Skin epidermis (tissue), 12 donors: ENCODE data around the gene LDB3.

Experiments
- H3K27ac ChIP-seq, 21 experiments: fragments of 200-600 bp; sonication (generic) in 11 of 21; one replicate each; pipeline ENCODE4 v1.5.0; 2020; ENCODE audit warnings: mild to moderate bottlenecking in 3 of 21, inconsistent platforms in 2 of 21, moderate library complexity in 2 of 21
- H3K4me3 ChIP-seq, 7 experiments: fragments of 200-600 bp; sonication (generic) in 2 of 7; one replicate each; pipeline ENCODE4 v1.5.0; 2020; ENCODE audit warnings: inconsistent platforms in 2 of 7, mild to moderate bottlenecking in 2 of 7, moderate library complexity in 1 of 7

The LDB3 gene

GRCh38 chr10:86650151-86650550 lies 18.2 kb upstream of the LDB3 start:
- Histone ChIP-seq H3K27ac (no peak overlapping the region), H3K4me3 (no peak overlapping the region)

GRCh38 chr10:86651021-86651471 lies 17.3 kb upstream of the LDB3 start:
- no peak overlapping the region for H3K27ac ChIP-seq
- no peak overlapping the region for H3K4me3 ChIP-seq

GRCh38 chr10:86651631-86652331 lies 16.5 kb upstream of the LDB3 start:
- H3K4me3 ChIP-seq = no peak overlapping the region
- no peak overlapping the region for H3K27ac ChIP-seq

- H3K4me3 ChIP-seq = no peak overlapping the region
- H3K27ac ChIP-seq = no peak overlapping the region
Observed at GRCh38 chr10:86652361-86653202, 15.7 kb upstream of the LDB3 start.

- H3K4me3 ChIP-seq = no peak overlapping the region
- no peak overlapping the region for H3K27ac ChIP-seq
Observed at GRCh38 chr10:86653379-86653778, 14.9 kb upstream of the LDB3 start.

GRCh38 chr10:86653987-86654386 lies 14.3 kb upstream of the LDB3 start:
- H3K4me3 ChIP-seq = no peak overlapping the region
- no peak overlapping the region for H3K27ac ChIP-seq

GRCh38 chr10:86654411-86655172 lies 13.7 kb upstream of the LDB3 start, which contains the start of gene OPN4:
TSS of gene OPN4 (plus strand) at chr10:86654547. CDS start at chr10:86654784, 237 bp downstream.
- H3K27ac ChIP-seq = no peak within 1 kb of the TSS
- no peak within 1 kb of the TSS for H3K4me3 ChIP-seq

GRCh38 chr10:86655173-86655540 lies 13.2 kb upstream of the LDB3 start:
- H3K4me3 ChIP-seq = no peak overlapping the region
- H3K27ac ChIP-seq = no peak overlapping the region

GRCh38 chr10:86655596-86655995 lies 12.7 kb upstream of the LDB3 start:
- H3K27ac ChIP-seq = no peak overlapping the region
- no peak overlapping the region for H3K4me3 ChIP-seq

- H3K4me3 ChIP-seq = no peak overlapping the region
Observed at GRCh38 chr10:86657011-86657395, 11.3 kb upstream of the LDB3 start.

GRCh38 chr10:86657396-86658011 lies 10.8 kb upstream of the LDB3 start:
- H3K27ac ChIP-seq = no peak overlapping the region

More at GRCh38 chr10:86657011-86657395, 11.3 kb upstream of the LDB3 start:
- H3K27ac ChIP-seq = no peak overlapping the region

GRCh38 chr10:86658261-86658741 lies 10.0 kb upstream of the LDB3 start:
- H3K27ac ChIP-seq = no peak overlapping the region

More at GRCh38 chr10:86657396-86658011, 10.8 kb upstream of the LDB3 start:
- no peak overlapping the region for H3K4me3 ChIP-seq

GRCh38 chr10:86658751-86659150 lies 9.6 kb upstream of the LDB3 start:
- H3K4me3 ChIP-seq = no peak overlapping the region
- H3K27ac ChIP-seq = no peak overlapping the region

More at GRCh38 chr10:86658261-86658741, 10.0 kb upstream of the LDB3 start:
- no peak overlapping the region for H3K4me3 ChIP-seq

GRCh38 chr10:86659161-86659691 lies 9.1 kb upstream of the LDB3 start:
- H3K27ac ChIP-seq = no peak overlapping the region
- H3K4me3 ChIP-seq = no peak overlapping the region

GRCh38 chr10:86659721-86660453 lies 8.4 kb upstream of the LDB3 start:
- Histone ChIP-seq H3K27ac (no peak overlapping the region), H3K4me3 (no peak overlapping the region)

- Histone ChIP-seq H3K4me3 (no peak overlapping the region), H3K27ac (peak overlapping the region in 2 of 21 experiments; percentile 8 to 20)
Observed at GRCh38 chr10:86661161-86662025, 6.9 kb upstream of the LDB3 start.

- H3K4me3 ChIP-seq = no peak overlapping the region
- no peak overlapping the region for H3K27ac ChIP-seq
Observed at GRCh38 chr10:86662186-86663045, 5.9 kb upstream of the LDB3 start.
